Left ventricle myocardium superior (tissue), 1 donor: ENCODE data around the gene TMEM220. TPM values are rescaled to one million over a fixed set of nuclear protein-coding genes. Genes with fewer than 3 reads are reported as not detected.
A peak's percentile ranks its signal among the peaks of the same experiment; 100 is the strongest.

Experiments used
- ATAC-seq: fragments of 200-7000 bp; cut with Tn5 transposase; one replicate; pipeline ENCODE4 v1.9.1; 2020; ENCODE audit warnings: mild to moderate bottlenecking, moderate library complexity
- DNase-seq: peaks from one replicate; pipeline ENCODE4 v3.0.0-alpha.2; 2020
- intact Hi-C: fragments of 100-400 bp; cut with micrococcal nuclease; formaldehyde crosslinking; loops from one replicate; pipeline ENCODE4 v1.11.0; 2022
- long read RNA-seq: library from polyadenylated mRNA; unstranded; transcript quantifications from one replicate; pipeline ENCODE4 v2.0.0, GENCODE V29; 2021
- total RNA-seq: library from RNA; stranded (reverse); fragmentation: NEBNext Ultra II Directional; extraction: Animal tissue kit (Norgen Biotek cat#: 25700); gene quantifications from one replicate; pipeline ENCODE4 v1.2.1, GENCODE V29; 2021
- donor health status: DM: no; HTN: yes; CAD: no; lungs with severe emphysema.

The TMEM220 gene
- total RNA-seq: 6.3 TPM
- long read RNA-seq, transcript TMEM220-202 (5 exons, 1,402 nt): major isoform, 5 of 10 reads
- long read RNA-seq, partial matches to known transcripts: 0 of 10 reads
- long read RNA-seq, other reads (novel, unspliced or antisense): 4 of 10 reads

- DNase-seq (peak; percentile 92), ATAC-seq (peak; percentile 98)
- intact Hi-C loops: no loop called here
Measured at GRCh38 chr17:10729334-10730193, at the start of gene TMEM220. Gene TMEM220 (minus strand): TSS chr17:10730023. CDS start chr17:10729851, 172 bp downstream.

DNA sequence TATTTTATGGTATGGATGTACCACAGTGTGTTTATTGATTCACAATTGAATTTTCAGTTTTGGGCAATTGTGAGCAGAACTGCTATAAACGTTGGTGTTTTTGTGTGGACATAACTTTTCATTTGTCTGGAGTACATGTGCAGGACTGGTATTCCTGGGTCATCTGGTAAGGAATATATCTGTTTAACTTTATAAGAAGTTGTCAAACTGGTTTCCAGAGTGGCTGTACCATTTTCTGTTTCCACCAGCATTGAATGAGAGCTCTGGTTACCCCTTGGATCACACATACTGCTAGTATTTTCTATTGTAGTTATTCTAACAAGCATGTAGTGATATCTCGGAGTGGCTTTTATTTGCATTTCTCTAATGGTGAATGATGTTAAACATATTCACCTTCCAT, 49.8 kb upstream of the TMEM220 start:
- ATAC-seq (no peak), DNase-seq (no peak)
- intact Hi-C loops: no loop called here

GRCh38 chr17:10777890-10778289, 48.1 kb upstream of the TMEM220 start:
- DNase-seq: no peak
- no peak for ATAC-seq
- intact Hi-C loops: no loop called here

- intact Hi-C loops: no loop called here
- ATAC-seq (no peak), DNase-seq (no peak)
Measured at GRCh38 chr17:10777131-10777807, 47.4 kb upstream of the TMEM220 start.

GRCh38 chr17:10776381-10776780, 46.6 kb upstream of the TMEM220 start:
- no peak for ATAC-seq
- intact Hi-C loops: no loop called here
- no peak for DNase-seq

GRCh38 chr17:10775740-10776356, 46.0 kb upstream of the TMEM220 start:
- DNase-seq: no peak
- intact Hi-C loops: no loop called here
- ATAC-seq: no peak

DNA sequence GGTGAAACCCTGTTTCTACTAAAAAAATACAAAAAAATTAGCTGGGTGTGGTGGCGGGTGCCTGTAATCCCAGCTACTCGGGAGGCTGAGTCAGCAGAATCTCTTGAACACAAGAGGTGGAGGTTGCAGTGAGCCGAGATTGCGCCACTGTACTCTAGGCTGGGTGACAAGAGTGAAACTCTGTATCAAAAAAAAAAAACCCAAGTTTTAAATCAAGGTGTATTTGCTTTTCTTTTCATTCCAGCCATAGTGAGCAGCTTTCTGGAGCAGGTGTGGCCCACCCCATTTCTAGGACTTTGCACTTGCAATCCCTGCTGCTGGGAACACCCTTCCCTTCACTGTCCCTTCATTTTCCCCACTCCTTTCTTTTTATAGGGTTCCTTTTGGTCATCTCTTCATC, 45.2 kb upstream of the TMEM220 start:
- DNase-seq (no peak), ATAC-seq (no peak)
- intact Hi-C loops: no loop called here

- no peak for DNase-seq
- ATAC-seq: no peak
- intact Hi-C loops: no loop called here
Measured at GRCh38 chr17:10773391-10773790, 43.6 kb upstream of the TMEM220 start.

DNA sequence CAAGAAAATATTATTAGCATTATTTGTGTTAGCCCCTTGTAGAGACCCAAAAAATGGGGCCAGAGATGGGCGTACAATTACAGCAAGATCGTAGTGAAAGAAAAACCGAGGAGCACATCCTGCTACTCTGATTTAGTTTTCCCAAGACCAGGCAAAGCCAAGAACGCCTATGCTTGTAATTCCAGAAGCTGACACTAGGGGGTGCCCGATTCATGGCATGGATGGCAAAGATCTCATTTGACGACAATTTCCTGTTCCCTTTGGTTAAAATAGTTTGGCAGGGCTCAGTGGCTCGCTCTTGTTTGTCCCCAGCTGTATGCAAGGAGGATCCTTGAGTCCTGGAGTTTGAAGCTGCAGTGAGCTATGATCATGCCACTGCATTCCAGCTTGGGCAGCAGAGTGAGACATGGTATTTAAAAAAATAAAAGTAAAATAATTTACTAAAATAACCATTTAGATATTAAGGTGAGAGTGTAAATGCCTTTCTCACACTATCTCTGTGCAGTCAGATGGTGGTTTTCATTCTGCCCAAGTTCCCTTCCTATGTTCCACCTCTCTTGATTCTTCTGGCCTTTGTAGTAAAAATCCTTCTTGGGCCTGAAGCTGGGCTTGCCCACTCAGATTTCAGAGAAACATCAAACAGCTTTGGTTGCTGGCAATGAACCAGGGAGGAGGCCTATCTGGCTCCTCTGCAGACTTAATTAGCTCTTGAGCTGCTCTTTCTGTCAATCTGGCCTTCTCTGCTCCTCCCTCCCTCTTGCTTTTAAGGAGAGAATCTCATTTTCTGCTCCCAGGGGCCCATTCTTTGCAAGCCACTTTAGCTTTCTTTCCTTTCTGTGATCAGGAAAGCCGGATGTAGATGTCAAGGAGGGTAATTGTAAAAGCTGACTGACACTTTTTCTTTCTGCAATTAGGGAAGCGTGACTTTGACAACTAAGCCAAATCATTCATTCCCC, 42.9 kb upstream of the TMEM220 start:
- no peak for DNase-seq
- intact Hi-C loops: no loop called here
- ATAC-seq: no peak

- intact Hi-C loops: no loop called here
- DNase-seq (no peak), ATAC-seq (no peak)
Measured at GRCh38 chr17:10771148-10771547, 41.3 kb upstream of the TMEM220 start.

DNA sequence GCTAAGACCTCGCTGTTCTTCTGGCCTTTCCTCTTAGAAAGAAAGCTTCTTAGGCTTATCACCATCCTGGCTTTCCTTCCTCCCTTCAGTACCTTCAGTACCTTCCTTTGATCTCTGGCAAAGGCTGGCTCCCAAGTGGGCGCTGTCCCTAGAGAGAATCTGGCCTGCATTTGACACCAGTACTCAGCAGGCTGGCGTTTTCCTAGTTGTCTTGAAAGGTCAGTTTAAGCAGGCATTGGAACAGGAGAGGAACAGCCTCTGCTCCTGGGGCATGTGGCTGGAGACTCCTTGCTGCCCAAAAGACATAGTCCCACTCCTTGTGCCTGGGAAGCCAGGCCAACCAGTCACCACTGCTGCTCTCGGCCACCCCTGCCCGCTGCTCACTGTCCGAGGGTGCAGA, 40.0 kb upstream of the TMEM220 start:
- intact Hi-C loops: no loop called here
- ATAC-seq (no peak), DNase-seq (no peak)

DNA sequence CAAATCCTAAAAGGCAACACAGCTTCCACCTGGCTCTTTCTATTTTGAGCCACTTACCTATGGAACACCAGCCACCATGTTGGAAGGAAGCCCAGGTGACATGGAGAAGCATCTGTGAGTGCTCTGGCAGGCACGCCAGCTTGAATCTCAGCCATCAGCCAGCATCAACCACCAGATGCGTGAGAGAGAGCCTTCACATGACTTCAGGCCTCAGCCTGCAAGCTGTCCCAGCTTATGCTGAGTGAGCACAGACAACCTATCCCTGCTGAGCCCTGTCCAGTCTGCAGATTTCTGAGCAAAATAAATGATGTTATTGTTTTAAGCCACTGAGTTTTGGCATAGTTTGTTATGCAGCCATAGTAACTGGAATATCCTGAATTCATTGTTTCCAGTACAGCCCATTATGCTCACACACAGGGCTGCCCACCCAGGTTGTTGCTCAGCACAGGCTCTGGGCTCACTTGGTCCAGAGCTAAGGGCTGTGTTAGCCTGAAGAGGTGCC, 39.0 kb upstream of the TMEM220 start:
- DNase-seq (no peak), ATAC-seq (no peak)
- intact Hi-C loops: no loop called here

GRCh38 chr17:10767232-10767631, 37.4 kb upstream of the TMEM220 start:
- intact Hi-C loops: no loop called here
- DNase-seq: no peak
- no peak for ATAC-seq

GRCh38 chr17:10762037-10762436, 32.2 kb upstream of the TMEM220 start:
- intact Hi-C loops: no loop called here
- no peak for DNase-seq
- ATAC-seq: no peak

DNA sequence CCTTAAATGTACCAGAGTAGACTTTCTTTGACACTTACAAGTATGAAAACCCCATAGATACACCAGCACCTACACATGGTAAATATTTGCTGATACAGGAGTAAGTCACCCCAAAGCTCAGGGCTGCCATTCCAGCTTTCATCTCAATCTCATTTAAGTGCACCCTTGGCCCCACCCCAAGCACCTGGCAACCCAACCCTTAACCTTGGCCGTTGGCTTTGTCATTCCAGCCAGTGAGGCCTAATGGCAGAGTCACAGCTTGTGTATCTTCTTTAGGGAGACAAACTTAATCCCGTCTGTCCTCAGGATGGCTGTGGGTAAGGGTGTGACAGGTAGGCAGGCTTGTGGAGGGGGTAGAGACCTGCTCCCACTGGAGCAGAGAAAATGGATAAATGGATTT, 31.5 kb upstream of the TMEM220 start:
- intact Hi-C loops: no loop called here

GRCh38 chr17:10758062-10758461, 28.2 kb upstream of the TMEM220 start:
- intact Hi-C loops: no loop called here
- ATAC-seq (no peak), DNase-seq (no peak)

More for the DNA sequence above, 31.5 kb upstream of the TMEM220 start:
- ATAC-seq (no peak), DNase-seq (no peak)

GRCh38 chr17:10757647-10758046, 27.8 kb upstream of the TMEM220 start:
- intact Hi-C loops: no loop called here
- no peak for ATAC-seq
- DNase-seq: no peak

- ATAC-seq (no peak), DNase-seq (no peak)
- intact Hi-C loops: no loop called here
Measured at GRCh38 chr17:10757067-10757466, 27.2 kb upstream of the TMEM220 start.

- DNase-seq: no peak
- intact Hi-C loops: no loop called here
- ATAC-seq: no peak
Measured at GRCh38 chr17:10756619-10757018, 26.8 kb upstream of the TMEM220 start.
